NCI-H2196 treated with DMSO at 0.1 percent for 48 hours (cell line): Measurements from ENCODE around the gene ZNF174.

Experiments used
- DNase-seq: peaks from one replicate; lab custom pipeline; 2025; ENCODE audit not compliant: unreplicated experiment; lab: John Stamatoyannopoulos, UW

Gene ZNF174

GRCh38 chr16:3400779-3401688 is at the start of gene ZNF174, which contains the start of gene ZSCAN32:
Gene ZNF174, plus strand, starts transcription at chr16:3401215. Its CDS starts 790 bp downstream, at chr16:3402005.
Gene ZSCAN32, minus strand, starts transcription at chr16:3401004. Its CDS starts 3,447 bp downstream, at chr16:3397557.
- DNase-seq = peak; percentile 98

GRCh38 chr16:3355589-3355988 is 45.4 kb upstream of the ZNF174 start, which contains the start of gene OR2C1:
Gene OR2C1, plus strand, starts transcription at chr16:3355889. Its CDS starts 52 bp downstream, at chr16:3355941.
- DNase-seq = no peak

- DNase-seq = no peak
Measured at GRCh38 chr16:3356118-3356517, 44.9 kb upstream of the ZNF174 start.

GRCh38 chr16:3358871-3359270 is 42.1 kb upstream of the ZNF174 start:
- DNase-seq = no peak

GRCh38 chr16:3362931-3363330 is 38.1 kb upstream of the ZNF174 start:
- DNase-seq = no peak

GRCh38 chr16:3363793-3364192 is 37.2 kb upstream of the ZNF174 start:
- DNase-seq = no peak

- DNase-seq = no peak
Measured at GRCh38 chr16:3364774-3365427, 36.1 kb upstream of the ZNF174 start.

GRCh38 chr16:3369073-3369472 is 31.9 kb upstream of the ZNF174 start:
- no peak for DNase-seq

GRCh38 chr16:3375680-3376079 is 25.3 kb upstream of the ZNF174 start:
- no peak for DNase-seq

GRCh38 chr16:3377917-3378316 is 23.1 kb upstream of the ZNF174 start:
- no peak for DNase-seq

- DNase-seq = no peak
Measured at GRCh38 chr16:3383045-3383448, 18.0 kb upstream of the ZNF174 start.

GRCh38 chr16:3388325-3388724 is 12.7 kb upstream of the ZNF174 start:
- DNase-seq = no peak

GRCh38 chr16:3389663-3390338 is 11.2 kb upstream of the ZNF174 start:
- no peak for DNase-seq

- DNase-seq = no peak
Measured at GRCh38 chr16:3400446-3400778, 603 bp upstream of the ZNF174 start.

GRCh38 chr16:3401719-3402397 is 843 bp downstream of the ZNF174 start:
- DNase-seq = no peak

GRCh38 chr16:3408561-3409197 is 7.7 kb downstream of the ZNF174 start:
- no peak for DNase-seq

GRCh38 chr16:3413730-3414379 is 12.8 kb downstream of the ZNF174 start:
- no peak for DNase-seq

- DNase-seq = no peak
Measured at GRCh38 chr16:3431779-3432219, 30.8 kb downstream of the ZNF174 start.

GRCh38 chr16:3434373-3434772 is 33.4 kb downstream of the ZNF174 start:
- DNase-seq = no peak

- no peak for DNase-seq
Measured at GRCh38 chr16:3439637-3440036, 38.6 kb downstream of the ZNF174 start.
